Medulla oblongata (tissue), 1 donor: ENCODE measurements around the gene CDH23.

ENCODE experiments used
- DNase-seq: peaks from one replicate; pipeline ENCODE4 v3.0.0-alpha.2; 2015; ENCODE audit errors: extremely low spot score

CDH23 gene

GRCh38 chr10:71815515-71816130, 418.9 kb downstream of the CDH23 start:
- no peak for DNase-seq

- DNase-seq = no peak
Measured at GRCh38 chr10:71816421-71816851, 419.7 kb downstream of the CDH23 start.

DNA sequence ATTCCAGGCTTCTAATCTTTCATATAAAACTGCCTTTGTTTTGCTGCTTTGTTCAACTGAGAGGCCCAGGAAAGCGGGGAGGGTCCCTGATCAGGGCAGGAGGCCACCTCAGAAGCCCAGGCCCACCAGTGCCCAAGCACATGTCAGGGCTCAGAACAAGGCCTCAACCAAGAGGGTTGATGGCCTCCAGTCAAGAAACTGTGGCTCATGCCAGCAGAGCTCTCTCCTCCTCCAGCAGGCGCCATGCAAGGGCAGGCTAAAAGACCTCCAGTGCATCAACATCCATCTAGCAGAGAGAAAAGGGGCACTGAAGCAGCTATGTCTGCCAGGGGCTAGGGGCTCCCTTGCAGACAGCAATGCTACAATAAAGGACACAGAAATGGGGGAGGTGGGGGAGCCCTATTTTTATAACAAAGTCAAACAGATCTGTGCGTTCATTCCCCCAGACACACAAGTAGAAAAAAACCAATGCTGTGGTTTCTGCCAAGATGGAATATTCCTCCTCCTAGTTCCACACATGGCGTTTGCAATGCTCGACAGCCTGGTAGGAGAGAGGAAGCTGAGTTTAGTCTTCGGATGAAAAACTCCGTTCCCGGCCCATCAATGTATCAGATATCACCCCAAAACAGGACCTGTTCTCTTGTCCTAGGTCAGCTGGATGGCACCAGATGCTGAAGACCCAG, 420.4 kb downstream of the CDH23 start:
- no peak for DNase-seq

GRCh38 chr10:71817831-71818655, 421.3 kb downstream of the CDH23 start:
- no peak for DNase-seq

DNA sequence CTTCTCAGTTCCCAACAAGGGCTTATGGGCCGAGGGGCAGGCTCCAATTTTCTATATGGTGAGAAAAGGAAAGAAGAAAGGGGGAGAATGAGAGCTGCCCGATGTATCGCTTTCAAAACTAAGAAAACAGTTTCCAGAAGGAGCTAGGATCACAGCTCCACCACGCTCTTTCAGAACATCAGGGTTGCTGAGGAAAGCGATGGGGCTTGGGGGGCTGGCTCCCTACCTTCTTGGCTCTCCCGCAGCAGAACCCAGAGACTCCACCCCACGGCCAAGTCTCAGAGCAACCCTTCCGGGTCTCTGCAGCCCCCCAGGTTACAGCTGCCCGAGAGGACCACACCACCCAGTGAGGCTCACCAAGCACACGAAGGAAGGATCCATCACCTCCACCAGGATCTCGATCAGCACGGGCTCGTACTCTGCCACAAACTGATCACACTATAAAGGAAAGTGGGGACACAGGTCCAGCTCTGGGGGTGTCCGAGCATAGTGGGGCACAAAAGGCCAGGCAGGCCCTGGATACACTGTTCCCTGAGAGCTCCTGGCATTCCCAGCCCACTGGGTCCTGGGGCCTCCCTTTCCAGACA, 422.0 kb downstream of the CDH23 start:
- no peak for DNase-seq

DNA sequence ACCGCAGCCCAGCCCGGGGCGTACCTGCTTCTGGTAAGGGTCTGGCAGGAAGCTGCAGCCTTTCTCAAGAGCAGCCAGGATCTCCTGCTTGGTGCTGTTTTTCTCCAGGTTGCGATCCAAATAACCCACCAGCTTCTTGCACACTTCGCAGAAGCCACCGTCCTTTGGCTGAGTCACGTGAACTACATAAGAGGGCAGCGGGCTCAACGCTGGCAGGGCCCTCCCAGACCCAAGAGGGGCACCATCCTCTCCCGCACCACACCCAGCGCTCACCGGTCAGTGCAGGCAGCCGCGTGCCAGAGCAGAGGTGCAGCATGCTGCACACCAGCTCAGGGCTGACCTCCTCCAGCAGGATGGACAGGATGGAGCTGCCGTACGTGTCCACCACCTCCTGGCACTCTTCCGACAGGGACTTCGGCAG, 422.7 kb downstream of the CDH23 start:
- no peak for DNase-seq

DNA sequence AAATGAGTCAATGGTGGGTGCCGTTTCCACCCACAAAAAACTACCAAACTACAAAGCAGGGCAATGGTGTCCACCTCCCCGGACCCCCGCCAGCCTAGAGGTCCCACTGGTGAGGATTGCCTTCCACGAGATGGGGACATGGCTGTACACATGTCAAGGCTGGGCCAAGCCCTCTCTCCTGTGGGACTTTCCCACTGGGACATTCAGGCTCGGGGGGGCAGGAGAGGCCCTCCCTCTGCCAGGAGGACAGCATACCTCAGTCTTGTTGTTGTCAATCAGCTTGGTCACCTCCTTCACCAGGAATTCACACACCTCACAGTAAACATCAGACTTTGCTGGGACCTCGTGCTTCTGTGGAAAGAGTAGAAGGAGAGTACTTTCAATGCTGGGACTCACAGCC, 423.3 kb downstream of the CDH23 start:
- DNase-seq = no peak

DNA sequence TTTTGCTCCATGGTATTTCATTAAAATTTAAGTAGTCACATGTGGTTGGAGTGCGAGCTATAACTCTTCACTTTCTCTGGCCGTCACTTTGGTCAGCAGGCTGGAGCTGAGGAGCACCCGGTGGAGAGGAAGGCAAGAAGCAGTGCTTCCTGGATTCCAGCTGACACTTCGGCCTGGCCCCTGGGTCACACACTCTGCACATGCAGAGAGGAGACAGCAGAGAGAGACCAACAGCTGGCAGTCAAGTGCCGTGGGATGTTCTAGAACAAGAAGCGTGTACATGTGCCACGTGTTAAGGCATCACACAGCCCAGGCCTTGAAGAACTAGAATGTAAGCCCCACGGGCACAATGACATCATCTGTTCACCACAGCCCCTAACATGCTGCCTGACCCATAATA, 424.2 kb downstream of the CDH23 start:
- no peak for DNase-seq

- no peak for DNase-seq
Measured at GRCh38 chr10:71821909-71822763, 425.4 kb downstream of the CDH23 start.

GRCh38 chr10:71823356-71823755, 426.6 kb downstream of the CDH23 start:
- DNase-seq = no peak

DNA sequence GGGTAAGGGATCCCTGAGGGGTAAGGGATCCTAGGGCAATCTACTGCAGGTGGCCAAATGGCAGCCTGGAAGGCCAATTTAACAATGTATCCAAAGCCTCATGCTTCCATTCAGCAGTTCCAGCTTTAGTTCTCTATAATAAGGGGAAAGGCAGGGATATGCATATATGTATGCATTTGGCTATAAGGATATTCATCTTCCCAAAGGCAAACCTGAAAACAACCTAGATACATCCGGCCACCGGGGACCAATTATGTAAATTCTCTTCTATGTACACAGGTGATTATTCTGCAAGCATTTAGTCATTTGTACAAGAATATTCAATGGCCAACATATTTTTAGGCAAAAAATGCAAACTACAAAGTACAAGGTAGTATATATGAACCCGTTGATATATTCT, 427.6 kb downstream of the CDH23 start:
- DNase-seq = no peak

- no peak for DNase-seq
Measured at GRCh38 chr10:71825217-71825616, 428.5 kb downstream of the CDH23 start.

DNA sequence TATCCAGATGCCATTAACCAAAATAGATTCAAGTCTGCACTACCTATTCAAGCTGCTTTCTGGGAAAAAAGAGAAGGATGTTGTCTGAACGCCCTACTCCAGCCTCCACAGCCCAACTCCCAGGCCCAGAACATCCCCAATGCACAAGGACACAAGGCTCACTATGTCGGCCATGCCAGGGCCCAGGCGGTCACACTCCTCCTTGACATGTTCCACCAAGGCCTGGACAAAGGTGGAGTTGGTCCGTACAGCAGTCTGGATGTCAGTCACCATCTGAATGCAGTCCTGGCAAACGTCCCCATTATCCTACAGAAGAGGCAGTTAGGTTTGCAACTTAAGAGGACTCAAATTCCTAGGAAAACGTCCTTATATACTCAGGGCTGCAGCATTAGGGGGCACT, 431.1 kb downstream of the CDH23 start:
- no peak for DNase-seq

DNA sequence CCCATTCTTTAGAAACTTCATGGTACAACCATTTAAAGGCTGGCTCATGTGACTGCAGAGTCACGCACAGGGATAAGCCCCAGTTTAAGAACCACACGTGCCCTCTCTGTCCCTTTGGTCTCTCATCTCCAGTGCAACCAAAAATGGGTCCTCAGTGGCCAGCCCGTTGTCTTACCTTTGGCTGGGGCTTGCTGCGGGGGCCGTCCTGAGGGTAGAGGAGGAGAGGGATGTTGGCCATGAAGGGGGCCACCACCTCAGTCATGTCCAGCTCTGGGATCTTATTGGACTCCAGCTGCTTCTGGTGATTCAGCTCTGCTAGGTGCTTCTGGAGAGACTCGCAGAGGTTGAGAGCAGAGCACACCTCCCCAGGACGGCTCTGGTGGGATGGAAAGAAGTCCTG, 432.0 kb downstream of the CDH23 start:
- no peak for DNase-seq

DNA sequence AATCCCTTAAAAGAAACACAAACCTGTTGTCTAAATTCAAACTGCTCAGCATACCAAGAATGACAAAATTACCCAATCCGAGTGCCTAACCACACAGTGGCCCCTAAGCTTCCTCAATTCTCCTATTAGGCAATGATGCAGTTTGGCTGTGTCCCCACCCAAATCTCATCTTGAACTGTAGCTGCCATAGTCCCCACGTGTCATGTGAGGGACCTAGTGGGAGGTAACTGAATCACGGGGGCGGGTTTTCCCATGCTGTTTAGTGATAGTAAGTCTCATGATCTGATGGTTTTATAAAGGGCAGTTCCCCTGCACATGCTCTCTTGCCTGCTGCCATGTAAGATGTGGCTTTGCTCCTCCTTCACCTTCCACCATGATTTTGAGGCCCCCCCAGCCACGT, 432.5 kb downstream of the CDH23 start:
- DNase-seq = no peak

DNA sequence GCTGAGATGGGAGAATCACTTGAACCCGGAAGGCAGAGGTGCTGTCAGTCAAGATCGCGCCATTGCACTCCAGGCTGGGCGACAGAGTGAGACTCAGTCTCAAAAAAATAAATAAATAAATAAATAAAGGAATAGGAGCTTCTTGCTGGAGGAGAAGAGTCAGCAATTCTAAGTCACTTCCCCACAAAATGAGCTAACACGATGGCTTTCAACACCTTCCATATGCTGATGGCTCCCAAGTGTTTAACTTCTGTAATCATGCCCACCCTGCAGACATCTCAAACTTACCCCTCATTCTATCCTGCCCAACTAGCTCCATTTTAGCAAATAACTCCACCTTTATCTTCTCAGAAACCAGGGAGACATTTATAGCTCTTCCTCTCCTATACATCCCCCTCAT, 433.2 kb downstream of the CDH23 start:
- no peak for DNase-seq

- no peak for DNase-seq
Measured at GRCh38 chr10:71830726-71831125, 434.0 kb downstream of the CDH23 start.

DNA sequence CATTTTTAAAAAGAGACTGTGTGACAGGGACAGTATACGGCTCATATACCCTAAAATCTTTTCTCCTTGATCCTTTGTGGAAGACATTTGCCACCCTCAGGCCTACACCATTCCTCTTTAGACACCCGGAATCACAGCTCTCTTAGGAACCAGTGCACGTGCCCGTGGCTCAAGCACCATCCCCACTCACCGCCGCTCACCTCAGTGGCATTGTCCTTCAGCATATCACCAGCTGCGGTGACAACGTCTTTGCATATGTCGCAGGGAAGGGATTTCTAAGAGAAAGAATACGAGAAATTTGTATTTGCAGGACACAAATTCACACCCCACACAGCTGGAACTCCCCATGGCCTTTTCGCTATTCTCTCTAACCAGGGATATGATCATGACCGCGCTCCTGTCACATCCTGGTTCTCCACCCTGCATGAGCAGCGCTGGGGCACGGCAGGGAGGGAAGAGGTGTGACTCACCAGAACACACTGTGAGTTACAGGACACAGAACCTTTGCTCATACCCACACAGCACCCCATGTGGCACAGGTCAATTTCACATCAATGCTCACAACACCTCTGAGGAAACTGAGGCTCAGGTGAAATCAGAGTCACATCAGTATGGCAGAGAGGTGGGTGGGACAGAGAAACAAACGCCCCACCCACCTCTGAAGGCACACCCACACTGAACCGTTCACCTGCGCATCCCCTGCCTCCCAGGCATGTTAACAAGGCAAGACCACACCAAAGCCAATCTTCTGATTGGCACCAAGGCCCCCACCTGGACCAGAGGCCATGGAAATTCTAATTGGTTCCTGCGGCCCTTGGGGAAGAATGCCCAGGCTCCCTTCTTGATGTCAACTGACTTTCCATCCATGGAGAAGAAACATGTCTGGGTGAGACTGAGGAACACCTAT, 435.2 kb downstream of the CDH23 start:
- DNase-seq = no peak

DNA sequence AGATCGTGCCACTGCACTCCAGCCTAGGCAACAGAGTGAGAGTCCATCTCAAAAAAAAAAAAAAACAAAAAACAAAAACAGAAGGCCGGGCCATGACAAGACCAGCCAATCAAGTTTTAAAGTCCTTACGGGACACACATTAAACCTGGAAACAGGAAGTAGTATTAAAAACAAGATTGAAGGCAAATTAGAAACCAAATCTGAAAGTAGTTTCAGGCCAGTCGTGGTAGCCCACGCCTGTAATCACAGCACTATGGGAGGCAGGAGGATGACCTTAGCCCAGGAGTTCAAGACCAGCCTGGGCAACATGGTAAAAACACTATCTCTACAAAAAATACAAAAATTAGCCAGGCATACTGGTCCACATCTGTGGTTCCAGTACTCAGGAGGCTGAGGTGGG, 436.2 kb downstream of the CDH23 start:
- DNase-seq = no peak
